Left hindlimb (tissue), 1 donor: ENCODE results near the gene ALOX5AP.

Source experiments
- DNase-seq: peaks from one replicate; pipeline ENCODE4 v3.0.0-alpha.2; 2018

Gene ALOX5AP

DNA sequence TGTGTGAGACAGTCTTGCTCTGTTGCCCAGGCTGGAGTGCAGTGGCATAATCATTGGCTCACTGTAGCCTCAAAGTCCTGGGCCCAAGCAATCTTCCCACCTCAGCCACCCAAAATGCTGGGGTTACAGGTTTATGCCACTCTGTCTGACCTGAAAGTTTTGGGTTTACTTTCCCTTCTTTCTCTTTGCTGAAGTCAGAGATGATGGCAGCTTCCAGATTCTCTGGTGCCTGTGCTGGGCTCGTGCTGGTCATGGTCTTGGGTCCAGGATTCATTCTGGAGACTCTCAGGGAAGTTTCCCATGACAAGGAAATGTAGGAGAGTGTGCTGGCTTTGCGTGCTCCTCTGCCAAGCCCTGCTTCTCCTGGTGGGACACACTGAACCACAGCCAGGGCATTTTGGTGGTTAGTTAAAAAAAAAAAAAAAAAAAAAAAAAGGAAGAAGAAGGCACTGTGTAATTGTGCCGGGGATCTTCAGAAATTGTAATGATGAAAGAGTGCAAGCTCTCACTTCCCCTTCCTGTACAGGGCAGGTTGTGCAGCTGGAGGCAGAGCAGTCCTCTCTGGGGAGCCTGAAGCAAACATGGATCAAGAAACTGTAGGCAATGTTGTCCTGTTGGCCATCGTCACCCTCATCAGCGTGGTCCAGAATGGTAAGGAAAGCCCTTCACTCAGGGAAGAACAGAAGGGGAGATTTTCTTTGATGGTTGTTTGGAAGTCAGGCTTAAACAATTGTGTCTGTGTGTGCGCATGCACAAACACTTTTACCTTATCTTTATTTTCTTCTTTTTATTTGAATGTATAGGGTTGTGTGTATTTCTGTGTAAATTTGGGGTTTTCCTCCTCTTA, at the start of gene ALOX5AP:
Gene ALOX5AP (plus strand): TSS at position 519 of the 847 bp plus-strand sequence. CDS start 63 bp downstream, at position 582.
- no peak for DNase-seq

- DNase-seq, result no peak
Observed at GRCh38 chr13:30685987-30686386, 49.4 kb upstream of the ALOX5AP start.

GRCh38 chr13:30687601-30688000, 47.7 kb upstream of the ALOX5AP start:
- DNase-seq, result no peak

GRCh38 chr13:30689752-30690151, 45.6 kb upstream of the ALOX5AP start:
- DNase-seq, result no peak

GRCh38 chr13:30690282-30691188, 44.8 kb upstream of the ALOX5AP start:
- peak; percentile 76 for DNase-seq

DNA sequence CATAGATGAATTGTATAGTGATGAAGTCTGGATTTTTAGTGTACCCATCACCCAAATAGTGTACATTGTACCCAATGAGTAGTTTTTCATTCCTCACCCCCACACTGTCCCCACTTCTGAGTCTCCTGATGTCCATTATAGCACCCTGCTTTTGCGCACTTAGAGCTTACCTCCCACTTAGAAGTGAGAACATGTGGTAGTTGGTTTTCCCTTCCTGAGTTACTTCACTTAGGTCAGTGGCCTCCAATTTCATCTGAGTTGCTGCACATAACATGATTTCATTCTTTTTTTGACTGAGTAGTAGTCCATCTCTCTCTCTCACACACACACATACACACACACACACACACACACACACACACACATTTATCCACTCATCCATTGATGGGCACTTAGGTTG, 43.2 kb upstream of the ALOX5AP start:
- no peak for DNase-seq

DNA sequence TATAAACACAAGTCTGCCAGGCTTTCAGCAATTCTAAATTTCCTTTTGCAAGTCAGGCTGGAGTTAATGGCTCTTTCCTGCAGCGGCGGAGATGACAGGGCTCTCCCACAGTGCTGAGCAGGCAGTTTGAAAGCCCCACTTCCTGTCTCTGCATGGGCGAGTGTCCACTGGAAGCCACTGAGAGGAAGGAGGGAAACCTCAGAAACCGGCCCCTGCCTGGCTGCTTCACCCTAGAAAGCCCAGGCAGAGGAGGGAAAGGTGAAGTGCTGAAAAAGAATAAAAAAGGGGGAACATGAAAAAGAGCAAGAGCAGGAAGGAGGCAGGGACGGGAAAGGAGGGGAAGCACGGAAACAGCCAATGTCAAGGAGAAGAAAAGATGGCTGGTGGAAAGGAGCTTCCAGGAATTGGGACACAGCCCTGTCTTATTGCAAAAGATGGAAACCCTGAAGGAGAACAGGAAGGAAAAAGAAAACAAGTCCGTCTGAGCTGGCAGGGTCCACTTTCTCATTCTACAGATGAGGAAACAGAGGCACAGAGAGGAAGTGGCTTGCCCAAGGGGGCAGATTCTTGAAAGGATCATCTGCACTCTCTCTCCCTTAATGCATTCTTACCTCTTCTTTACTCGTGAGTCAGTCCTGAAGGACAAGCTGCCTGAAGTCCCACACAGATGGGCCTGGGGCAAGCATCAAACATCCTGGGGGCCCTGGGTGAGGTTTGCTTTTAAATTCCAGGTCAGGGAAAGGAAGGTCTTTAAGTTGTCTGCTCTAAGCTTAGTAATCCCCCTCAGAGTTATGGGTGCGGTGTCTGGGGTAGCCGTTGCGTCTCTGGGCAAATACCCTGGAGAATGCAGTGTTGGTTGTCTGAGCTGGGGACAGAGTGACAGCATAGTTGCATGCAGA, 38.8 kb upstream of the ALOX5AP start:
- peak; percentile 78 for DNase-seq

GRCh38 chr13:30697177-30697953, 38.0 kb upstream of the ALOX5AP start:
- no peak for DNase-seq

- DNase-seq, result peak; percentile 56
Observed at GRCh38 chr13:30697996-30698401, 37.3 kb upstream of the ALOX5AP start.

- DNase-seq, result no peak
Observed at GRCh38 chr13:30698488-30699005, 36.8 kb upstream of the ALOX5AP start.

DNA sequence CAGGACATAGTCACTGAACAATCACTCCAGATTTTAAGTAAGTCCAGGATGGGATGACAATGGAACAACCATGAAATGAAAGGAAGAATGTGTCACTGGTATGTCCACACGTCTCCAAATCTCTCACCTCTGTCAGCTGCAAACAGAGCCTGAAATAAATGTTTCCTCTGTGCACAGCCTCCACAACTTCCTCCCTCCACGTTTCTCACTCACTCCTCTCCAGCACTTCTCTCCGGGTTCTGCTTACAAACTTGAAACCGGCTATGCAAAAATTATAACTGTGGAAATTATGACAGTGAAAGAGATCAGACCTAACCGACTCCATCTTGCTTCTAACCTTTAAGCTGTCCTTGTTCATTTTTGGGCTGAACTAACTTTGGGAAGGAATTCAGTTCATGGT, 35.0 kb upstream of the ALOX5AP start:
- DNase-seq, result no peak

DNA sequence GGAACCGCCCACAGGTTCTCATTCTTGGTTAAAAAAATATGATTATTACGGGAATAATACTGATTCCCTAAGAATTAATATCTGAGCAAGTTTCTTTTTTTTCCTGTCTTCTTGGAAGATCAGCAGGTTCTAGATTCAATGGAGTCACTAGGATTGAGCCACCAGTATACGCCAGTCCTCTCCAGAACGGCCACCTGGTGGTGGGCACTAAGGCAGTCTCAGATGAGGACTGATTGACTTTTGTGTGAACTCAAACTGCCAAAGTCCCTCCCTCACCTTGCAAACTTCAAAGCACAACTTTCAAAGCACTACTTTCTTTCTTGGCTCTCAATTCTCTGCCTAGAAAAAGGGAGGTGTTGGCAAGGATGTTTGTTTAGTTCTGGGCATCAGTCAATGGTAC, 33.3 kb upstream of the ALOX5AP start:
- DNase-seq, result no peak

GRCh38 chr13:30704596-30704995, 30.7 kb upstream of the ALOX5AP start:
- DNase-seq, result no peak

DNA sequence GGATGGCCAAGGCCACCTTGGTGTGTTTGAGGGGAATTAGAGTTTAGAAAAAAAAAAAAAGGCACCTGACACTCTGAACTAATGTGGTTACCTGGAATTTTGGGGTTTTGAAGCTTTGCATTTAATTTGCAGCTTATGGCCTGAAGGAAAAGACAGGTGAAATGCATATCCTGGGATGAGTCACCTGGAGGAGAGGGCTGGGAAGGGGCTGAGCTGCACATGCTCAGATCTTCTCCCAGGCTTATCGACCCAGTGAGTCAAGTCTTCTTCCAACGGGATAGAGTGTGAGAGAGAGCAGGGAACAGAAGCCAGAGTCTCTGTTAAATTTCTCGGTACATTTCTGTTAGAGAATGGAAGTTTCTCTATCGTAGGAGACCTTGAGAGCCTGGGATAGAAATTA, 29.7 kb upstream of the ALOX5AP start:
- DNase-seq, result no peak

GRCh38 chr13:30708541-30708940, 26.8 kb upstream of the ALOX5AP start:
- no peak for DNase-seq

DNA sequence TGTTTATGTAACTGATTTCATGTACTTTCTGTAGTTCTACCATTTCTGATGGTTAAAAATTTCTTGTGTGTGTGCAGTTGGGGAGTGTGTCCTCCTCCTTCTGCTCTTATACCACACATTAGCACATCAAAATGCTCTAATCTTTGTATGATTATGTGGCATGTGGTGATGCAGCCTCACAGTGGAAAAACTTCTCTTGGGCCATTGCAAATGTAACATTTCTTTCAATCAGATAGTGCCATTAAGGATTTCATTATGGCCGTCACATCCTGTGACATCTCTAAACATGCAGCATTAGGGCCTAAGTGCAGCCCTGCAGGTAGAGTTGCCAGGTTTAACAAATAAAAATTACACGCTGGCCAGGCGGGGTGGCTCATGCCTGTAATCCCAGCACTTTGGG, 24.9 kb upstream of the ALOX5AP start:
- no peak for DNase-seq

- DNase-seq, result no peak
Observed at GRCh38 chr13:30711375-30711774, 24.0 kb upstream of the ALOX5AP start.

- DNase-seq, result no peak
Observed at GRCh38 chr13:30711837-30712236, 23.5 kb upstream of the ALOX5AP start.

DNA sequence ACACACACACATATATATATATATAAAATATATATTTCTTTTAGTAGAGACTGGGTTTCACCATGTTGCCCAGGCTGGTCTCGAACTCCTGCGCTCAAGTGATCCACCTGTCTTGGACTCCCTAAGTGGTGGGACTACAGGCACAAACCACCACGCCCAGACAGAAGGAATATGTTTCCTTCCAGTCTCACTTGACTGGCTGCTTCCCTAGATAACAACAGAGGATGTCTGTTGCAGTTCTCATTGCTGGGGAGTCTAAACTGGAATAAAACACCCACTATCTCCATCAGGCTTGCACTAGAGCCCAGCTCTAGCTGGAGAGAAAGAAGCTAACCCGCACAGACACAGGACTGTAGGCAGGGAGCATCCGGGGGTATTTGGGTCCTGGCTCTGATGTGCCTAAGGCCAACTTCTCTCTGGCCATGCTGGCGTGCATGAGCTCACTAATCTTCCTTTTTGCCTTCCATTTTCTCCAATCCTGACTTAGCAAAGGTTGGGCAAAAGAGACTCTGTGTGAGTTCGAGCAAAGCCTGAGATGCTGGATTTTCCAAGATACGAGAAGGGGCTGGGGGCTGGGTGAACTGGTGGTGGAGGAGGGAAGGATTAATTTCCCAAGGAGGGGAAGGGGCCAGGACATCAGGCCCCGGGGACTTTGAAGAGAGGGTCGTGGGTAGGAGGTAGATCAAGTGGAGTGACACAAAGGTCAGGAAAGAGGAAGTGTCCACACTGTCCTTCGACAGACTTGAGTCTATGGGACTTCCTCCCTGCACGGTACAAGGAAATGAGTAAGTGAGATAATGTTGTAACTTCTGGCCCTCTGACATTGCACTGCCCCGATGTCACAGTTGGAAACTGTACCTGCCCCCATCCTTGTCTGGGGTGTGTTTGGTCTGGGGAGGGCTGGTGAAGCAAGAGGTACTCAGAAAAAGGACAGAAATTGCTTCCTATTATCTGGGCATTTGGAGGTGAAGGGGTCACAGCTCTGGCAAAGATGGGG, 22.5 kb upstream of the ALOX5AP start:
- DNase-seq, result no peak

GRCh38 chr13:30714629-30715371, 20.5 kb upstream of the ALOX5AP start:
- no peak for DNase-seq
